GM18499 (cell line): ENCODE data around the gene NDOR1.
"Not testable (repeated sequence)": the region's sequence is repeated elsewhere in the genome, so short reads cannot be mapped to it uniquely, and the experiment has no call there.

Source experiments
- ATAC-seq: cut with Tn5 transposase; IDR thresholded peaks from one replicate; pipeline ENCODE4 v1.9.1; 2021; ENCODE audit warnings: moderate number of reproducible peaks; ENCODE audit not compliant: insufficient read depth, unreplicated experiment

NDOR1 gene

DNA sequence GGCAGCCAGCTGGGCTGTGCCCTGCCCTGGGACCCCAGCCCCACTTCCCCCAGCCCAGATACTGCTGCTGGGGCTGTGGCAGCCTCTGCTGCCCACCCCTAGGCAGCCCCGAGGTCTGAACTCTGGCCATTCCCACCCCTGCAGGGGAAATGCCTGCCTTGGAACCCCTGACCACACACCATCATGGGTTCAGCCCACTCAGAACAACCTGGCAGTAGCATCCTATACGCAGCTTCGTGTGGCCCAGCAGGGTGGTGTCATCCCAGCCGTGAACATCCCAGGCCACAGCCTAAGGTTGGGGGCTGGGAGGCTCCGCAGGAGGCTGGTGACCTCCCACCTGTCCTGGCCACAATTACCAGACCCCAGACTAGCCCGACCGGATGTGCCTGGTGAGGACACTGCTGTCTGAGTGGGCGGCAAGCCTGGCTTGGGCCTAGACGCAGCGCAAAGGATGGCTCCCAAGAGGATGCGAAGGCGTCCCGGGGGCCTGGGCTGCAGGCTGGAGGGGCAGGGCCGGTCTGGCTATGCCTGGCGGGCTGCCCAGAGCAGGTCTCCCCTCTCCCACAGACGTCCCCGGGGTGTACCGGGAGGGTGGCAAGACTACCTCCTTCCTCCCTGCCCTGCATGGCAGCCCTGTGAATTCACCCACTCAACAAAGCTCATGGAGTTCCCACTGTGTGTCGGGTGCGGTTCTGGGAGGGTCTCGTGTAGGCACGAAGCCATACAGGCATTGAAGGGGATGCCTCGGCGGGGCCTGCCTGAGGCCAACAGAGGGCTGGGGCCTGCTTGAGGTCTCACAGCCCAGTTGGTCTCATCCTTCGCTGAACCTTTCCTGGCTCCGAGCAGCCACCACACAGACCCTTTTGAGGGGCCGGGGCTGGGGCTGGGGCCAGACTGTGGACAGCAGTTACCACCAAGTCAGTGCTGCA is 23.7 kb downstream of the NDOR1 start:
- ATAC-seq = no peak

DNA sequence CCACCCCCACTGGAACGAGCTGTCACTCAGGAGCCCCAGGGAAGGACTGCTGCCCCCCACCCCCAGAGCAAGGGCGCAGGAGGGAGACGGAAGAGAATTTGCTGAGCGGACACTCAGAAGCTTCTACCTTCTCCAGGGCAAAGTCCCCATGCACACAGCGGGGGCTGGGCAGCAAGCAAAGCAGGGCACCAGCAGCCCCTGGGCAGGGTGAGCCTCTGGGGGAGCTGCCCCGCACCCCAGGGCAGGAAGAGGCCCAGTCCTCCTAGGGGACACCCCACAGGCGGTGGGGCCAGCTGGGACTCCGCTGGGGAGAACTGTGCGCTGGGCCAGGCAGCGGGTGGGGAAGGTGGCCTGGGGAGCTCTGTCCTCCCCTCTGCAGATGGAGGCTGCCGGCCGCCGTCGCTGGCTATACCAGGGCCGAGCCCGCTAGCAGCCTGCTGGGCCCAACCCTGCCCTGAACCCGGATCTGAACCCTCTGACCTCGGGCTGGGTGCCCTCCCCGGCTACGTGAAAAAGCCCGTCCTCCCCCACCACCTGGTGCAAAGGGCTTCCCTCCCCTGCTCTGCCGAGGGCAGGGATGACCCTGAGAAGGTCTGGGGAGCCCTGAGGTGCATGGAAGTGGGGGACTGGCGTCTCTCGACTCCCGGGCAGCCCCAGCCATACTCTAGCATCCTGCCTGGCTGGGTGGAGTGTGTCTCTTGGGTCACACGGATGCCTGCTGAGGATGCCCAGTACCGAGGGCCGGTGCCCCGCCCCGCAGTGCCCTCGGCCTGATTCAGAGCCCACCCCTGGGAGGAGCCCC is 24.6 kb downstream of the NDOR1 start:
- no peak for ATAC-seq

DNA sequence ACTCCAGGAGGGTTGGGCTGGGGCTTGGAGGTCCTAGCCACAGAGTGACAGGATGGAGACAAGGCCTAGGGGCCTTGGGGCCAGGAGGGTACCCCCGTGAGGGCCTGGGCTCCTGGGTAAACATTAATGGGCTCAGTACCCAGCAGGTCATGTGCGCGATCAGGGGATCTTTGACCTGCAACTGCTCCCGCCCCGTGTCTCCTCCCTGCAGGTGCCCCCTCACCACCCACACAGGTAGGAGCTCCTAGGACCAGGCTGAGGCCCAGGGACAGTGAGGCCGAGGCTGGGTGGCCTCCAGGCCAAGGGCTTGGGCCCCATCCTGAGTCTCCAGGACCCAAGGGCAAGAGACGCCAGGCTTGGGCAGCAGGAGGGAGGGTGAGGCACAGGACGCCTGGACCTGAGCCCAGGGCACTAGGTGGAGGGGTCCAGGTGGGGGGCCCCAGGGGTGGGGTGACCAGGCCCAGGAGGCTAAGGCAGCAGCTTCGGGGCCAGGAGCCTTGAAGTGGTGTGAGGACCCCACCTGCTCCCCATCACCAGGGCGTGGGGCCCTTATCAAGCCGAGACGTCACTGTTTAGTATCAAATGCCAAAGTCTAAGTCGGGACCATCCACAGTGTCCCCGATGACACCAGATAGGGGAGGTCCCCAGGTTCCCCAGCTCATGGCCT is 25.3 kb downstream of the NDOR1 start, which contains the start of gene SLC34A3:
Gene SLC34A3 (plus strand): TSS at position 197 of the 667 bp plus-strand sequence. CDS start 802 bp downstream, outside the sequence.
- no peak for ATAC-seq

DNA sequence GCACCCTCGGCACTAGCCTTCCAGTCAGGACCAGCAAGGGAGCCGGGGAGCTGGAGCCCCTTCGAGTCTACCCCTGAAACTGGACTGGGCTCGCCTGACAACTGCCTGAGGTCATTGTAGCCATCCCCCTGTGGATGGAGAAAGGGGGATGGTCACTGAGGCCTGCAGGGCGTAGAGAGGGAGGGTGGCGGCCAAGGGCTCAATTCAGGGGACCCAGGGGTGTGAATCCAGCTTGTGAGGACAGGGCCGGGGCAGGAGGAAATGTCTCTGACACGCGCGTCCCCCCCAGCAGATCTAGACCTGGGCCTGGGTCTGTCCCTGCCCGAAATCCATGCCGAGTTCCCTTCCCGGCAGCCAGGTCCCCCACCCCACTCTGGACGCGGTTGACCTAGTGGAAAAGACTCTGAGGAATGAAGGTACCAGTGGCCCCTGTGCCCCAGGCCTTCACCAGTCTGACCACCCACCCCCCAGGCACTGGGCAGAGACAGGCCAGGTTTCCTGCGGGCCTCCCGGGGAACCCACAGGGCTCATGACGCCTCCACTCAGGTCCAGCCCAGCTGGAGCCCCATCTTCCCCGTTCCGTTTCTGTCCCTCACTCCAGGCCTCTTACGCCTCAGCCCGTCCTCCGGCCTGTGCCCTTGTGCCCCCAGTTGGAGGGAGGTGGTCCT is 26.0 kb downstream of the NDOR1 start:
- no peak for ATAC-seq

DNA sequence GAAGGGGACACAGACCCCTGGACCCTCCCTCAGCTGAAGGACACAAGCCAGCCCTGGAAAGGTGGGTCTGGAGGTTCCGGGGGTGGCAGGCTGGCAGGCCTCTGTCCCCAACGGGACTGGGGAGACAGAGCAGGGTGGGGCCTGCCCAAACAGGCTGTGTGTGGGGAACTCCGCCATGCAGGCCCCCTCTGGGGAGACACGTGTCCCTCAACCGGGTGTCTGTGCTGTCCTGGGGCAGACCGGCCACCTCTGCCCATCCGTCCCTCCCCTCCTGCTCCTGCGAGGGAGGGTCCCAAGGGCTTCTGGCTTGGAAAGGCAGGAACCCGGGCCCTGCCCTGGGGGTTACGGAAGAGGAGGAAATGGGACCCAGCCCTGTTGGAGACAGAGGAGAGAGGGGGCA is 26.6 kb downstream of the NDOR1 start:
- ATAC-seq = no peak

DNA sequence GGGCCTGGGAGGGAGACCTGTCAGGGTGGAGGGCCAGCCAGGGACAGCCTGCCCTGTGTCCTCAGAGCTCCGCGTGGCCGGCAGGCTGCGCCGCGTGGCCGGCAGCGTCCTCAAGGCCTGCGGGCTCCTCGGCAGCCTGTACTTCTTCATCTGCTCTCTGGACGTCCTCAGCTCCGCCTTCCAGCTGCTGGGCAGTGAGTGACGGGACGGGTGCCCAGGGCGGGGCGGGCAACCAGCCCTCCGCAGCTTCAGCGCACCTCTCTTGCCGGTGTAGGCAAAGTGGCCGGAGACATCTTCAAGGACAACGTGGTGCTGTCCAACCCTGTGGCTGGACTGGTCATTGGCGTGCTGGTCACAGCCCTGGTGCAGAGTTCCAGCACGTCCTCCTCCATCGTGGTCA is 27.0 kb downstream of the NDOR1 start:
- no peak for ATAC-seq

DNA sequence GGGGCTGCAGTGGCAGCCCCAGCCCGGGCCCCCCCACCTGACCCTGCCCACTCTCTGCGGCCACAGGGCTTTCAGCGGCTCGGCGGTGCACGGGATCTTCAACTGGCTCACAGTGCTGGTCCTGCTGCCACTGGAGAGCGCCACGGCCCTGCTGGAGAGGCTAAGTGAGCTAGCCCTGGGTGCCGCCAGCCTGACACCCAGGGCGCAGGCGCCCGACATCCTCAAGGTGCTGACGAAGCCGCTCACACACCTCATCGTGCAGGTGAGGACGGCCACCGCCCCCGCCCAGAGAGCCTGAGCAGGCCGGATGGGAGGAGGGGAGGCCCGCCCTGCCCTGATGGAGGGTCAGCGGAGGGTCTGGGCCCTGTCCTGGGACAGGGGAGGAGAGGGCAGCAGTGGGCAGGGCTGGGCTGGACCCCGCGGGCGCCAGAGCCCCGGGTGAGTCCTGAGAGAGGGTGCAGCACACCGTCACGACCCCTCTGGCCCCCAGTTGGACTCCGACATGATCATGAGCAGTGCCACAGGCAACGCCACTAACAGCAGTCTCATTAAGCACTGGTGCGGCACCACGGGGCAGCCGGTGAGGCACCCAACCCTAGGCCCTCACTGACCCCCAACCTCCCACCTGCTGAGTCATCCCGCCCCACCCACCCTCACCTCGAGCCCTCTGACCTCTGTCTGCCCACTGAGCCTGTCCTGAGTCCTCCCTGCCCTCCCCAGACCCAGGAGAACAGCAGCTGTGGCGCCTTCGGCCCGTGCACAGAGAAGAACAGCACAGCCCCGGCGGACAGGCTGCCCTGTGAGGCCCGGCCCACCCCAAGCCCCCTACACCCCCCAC is 27.9 kb downstream of the NDOR1 start:
- ATAC-seq = no peak

DNA sequence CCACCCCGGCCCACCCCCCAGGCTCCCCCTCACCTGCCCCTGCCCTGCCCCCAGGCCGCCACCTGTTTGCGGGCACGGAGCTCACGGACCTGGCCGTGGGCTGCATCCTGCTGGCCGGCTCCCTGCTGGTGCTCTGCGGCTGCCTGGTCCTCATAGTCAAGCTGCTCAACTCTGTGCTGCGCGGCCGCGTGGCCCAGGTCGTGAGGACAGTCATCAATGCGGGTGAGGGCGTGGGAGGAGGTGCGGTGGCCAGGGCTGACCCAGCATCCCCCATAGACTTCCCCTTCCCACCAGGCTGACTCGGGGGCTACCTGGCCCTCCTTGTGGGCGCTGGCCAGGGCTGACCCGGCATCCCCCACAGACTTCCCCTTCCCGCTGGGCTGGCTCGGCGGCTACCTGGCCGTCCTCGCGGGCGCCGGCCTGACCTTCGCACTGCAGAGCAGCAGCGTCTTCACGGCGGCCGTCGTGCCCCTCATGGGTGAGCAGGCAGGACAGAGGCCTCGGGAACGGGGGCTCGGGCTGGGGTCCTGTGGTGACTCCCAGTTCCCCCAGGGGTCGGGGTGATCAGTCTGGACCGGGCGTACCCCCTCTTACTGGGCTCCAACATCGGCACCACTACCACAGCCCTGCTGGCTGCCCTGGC is 28.7 kb downstream of the NDOR1 start:
- no peak for ATAC-seq

DNA sequence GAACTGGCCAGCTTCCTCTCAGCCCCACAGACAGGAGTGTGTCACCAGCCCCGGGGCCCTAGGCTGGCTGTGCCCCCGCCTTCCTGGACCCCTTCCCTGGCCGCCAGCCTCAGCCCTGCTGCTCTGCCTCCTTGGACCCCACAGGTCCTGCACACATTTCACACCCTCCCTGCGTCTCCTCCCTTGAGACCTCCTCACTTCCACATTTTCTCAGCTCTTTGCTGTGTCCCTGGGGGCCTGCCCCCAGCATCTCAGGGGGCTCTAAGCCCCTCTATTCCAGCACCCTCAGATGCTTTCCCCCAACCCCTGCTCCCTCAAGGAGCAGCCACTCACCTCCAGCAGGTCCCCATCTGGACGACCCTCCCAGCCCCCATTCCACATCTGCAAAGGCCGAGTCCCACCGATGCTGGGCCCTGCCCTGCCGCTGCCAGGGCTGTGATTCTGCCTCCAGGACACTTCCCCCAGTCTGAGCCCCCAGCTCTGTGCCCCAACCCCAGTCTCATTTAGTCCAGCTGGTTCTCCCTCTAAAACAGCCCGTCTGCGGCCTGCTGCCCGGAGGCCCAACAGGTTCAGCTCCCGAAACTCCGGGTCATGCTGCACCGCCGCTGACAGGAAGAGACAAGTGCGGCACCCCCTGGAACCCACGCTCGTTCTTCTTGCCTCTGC is 29.4 kb downstream of the NDOR1 start:
- no peak for ATAC-seq

DNA sequence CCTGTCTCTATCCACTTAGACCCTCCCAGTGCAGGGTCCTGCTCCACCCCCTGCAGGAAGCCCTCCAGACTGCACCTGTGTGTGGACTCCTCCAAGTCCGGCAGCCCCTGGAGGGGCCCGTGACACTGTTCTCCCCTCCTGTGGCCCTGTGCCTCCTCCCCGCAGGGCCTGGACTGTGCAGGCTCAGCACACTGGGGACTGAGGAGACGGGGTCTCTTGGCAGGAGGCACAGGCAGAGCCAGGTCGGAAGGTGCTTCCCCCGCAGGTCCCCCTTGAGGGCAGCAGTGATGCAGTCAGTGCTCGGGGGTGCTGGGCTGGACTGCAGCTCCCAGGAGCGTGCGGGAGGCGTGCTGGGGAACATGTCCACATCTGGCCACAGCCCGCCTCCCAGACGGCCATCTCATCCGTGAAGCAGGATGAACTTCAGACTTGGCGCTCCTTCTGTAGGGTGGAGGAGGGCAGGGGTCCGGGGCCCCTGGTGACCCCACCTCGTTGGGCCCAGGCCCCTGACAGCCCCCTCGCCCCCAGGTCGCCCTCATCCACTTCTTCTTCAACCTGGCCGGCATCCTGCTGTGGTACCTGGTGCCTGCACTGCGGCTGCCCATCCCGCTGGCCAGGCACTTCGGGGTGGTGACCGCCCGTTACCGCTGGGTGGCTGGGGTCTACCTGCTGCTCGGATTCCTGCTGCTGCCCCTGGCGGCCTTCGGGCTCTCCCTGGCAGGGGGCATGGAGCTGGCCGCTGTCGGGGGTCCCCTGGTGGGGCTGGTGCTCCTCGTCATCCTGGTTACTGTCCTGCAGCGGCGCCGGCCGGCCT is 30.1 kb downstream of the NDOR1 start:
- no peak for ATAC-seq

DNA sequence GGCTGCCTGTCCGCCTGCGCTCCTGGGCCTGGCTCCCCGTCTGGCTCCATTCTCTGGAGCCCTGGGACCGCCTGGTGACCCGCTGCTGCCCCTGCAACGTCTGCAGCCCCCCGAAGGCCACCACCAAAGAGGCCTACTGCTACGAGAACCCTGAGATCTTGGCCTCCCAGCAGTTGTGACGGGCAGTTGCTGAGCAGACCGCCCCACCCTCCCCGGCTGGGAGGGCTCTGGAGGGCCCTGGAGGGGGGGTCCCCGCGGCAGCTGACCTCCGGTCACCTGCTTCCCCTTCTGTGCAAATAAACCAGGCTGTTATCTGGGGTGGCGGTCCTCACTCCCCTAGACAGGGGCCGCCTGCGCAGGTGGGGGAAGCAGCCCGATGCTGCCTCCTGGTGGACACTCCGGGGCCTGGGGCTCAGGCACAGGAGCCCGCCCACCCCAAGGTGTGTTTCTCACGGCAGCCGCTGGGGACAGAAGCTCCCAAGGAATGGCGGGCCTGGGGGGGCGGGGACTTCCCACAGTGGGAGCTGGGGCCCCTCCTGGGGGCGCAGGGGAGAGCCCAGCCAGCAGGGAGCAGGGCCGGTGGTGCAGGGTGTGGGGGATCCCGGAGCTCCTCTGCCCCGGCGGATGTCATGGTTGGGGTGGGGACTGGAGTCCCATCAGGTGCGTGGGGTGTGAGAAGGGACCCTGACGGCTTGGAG is 30.9 kb downstream of the NDOR1 start:
- no peak for ATAC-seq

DNA sequence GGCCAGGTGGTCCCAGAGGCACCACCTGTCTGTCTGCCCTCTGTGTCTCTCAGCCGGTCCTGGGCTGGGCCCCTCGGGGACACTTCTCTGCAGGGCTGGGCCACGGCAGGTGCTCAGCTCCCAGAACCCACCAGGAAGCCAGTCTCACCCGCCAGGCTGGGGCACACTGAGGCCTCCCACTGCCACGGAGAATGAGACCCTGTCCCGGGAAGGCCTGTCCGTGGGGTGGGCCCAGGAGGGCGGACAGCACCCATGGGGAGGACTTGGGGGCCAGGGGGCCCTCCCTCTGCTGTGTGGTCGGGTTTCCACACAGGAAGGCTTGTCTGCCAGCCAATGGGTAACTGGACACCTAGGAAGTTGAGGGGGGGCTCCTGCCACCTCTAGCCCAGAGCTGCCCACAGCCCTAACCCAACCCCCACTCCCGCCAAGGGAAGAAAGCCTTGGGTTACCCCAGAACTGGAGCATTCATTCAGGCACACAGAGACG is 31.5 kb downstream of the NDOR1 start:
- ATAC-seq = no peak

DNA sequence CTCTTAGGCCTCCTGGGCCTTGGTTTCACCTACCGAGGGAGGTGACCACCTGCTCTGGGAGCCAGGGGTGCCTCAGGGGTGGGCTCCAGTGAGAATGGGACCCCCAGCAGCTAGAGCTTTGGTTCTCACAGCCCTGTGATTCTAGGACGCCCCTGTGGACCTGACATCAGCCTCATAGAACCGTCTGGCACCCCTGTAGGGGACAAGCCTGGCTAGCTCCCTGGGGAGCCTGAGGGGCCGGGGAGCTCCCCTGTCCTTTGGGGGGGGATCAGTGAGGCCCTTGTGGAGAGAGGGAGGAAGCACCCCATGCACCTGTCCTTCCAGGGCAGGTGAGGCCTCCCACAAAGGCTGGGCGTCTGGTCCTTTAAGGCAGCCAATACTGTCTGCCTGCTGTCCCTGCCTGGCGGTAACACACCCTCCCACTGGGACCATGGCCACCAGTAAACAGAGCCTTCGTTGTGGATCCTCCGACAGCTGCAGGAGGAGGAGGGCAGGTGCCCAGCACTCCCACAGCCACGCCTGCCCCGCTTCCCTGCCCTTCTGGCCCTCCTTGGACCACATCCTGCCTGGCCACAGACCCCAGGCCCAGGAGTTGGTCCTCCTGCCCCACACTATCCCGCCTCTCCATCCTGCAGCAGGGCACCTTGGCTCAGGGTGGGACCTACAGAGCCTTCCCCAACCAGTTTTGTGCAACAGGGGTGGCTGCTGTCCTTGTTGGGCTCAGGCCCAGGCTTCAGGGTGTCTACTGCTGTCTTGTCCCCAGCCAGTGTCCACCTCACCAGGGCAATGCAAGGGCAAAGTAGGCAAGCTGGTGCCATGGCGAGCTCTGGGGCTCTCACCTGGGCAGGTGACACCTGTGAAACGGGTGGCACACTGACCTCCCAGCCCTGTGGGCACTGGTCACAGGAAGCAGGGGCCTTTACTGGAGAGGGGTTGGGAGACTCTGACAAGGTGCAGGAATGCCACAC is 32.5 kb downstream of the NDOR1 start:
- no peak for ATAC-seq

DNA sequence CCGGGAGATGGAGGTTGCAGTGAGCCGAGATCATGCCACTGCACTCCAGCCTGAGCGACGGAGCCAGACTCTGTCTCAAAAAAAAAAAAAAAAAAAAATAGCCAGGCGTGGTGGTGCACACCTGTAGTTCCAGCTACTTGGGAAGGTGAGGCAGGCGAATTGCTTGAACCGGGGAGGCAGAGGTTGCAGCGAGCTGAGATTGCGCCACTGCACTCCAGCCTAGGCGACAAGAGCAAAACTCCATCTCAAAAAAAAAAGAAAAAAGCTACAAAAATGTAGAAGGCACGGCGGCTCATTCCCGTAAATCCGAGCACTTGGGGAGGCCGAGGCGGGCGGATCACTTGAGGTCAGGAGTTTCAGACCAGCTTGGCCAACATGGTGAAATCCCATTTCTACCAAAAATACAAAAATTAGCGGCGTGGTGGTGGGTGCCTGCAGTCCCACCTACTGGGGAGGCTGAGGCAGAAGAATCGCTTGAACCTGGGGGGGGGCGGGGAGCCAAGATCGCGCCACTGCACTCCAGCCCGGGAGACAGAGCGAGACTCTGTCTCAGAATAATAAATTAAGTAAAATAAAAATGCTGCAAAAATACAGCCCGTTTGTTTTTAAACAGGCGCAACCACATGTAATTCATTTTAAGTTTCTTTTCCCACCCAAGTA is 34.2 kb downstream of the NDOR1 start:
- ATAC-seq = not testable (repeated sequence)

DNA sequence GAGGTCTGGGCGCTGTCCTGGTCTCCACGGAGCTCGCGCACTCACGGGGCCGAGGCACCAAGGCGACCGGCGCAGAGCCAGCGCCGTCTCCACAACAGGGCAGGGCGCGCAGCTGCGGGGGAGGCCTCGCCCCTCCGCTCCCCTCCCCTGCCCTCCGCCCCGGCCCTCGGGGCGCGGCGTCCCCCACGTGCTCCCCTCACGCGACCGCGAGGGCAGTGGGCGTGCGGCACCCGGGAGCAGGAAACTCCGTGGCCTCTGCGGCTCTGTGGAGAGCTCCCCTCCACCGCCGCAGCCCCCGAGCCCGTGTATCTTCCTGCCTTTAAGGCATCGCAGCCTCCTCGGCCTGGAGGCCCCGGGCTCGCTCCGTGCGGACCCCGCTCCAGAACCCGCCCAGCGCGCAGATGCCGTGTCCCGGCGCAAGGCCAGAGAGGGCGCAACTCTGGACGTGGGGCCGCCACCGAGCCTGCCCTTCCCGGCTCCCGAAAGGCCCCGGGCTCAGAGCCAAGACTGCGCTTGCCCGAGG is 34.9 kb downstream of the NDOR1 start:
- peak; percentile 1 for ATAC-seq
